GM19351 (cell line): Measurements from ENCODE around the gene EPHA8.

Experiments
- ATAC-seq: cut with Tn5 transposase; IDR thresholded peaks from one replicate; pipeline ENCODE4 v1.9.1; 2021; ENCODE audit warnings: mild to moderate bottlenecking, moderate library complexity; ENCODE audit not compliant: unreplicated experiment

Gene EPHA8

DNA sequence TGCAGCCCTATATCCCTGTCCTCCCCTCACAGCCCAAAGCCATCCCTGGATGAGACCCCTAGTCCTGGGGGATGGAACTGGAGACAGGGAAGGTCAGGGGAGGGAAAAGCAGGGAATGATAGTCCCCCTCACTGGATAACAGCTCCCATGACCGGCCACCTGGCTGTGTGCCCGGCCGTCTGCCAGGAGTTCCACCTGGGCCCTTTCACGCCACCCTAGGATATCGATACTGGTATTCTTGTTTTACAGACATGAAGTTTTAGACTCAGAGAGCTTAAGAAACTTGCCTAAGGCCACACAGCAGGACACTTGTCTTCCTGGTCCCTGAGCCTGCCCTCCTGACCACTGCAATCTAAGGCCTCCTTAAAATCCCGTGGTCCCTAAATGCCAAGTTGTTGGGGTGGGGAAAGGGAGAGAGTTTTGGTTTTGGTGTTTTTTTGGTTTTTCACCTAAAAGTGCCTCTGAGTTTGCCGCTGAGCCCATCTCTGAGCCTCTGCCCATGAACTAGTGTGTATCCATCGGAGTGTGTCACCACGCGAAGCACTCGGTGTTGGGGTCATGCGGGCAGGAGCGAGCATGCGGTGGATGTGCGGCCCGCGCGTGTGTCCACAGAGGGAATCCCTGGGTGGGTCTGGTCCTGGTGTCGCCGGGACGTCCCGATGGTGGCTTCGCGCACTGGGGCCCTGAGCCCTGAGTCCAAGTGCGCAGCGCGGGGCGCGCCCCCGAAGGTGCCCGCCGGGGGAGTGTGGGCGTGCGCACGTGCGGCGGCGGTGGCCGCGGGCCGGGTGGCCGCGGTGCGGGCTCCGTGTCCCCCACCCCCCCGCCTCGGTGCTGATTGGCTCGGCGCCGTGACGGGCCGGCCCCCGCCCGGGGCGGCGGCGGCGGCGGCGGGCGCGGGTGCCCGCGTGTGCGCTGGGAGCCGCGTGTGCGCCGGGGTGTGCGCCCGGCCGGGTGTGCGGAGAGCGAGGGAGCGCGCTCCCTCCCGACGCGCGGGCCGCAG, at the start of gene EPHA8:
Gene EPHA8 (plus strand): TSS at position 906 of the 1,000 bp plus-strand sequence. CDS start 147 bp downstream, outside the sequence.
- no peak for ATAC-seq

- ATAC-seq, result no peak
These were observed 46.2 kb upstream of the EPHA8 start for GRCh38 chr1:22516906-22517571.

GRCh38 chr1:22517956-22518355, 45.3 kb upstream of the EPHA8 start:
- no peak for ATAC-seq

GRCh38 chr1:22518379-22518778, 44.9 kb upstream of the EPHA8 start:
- ATAC-seq, result no peak

DNA sequence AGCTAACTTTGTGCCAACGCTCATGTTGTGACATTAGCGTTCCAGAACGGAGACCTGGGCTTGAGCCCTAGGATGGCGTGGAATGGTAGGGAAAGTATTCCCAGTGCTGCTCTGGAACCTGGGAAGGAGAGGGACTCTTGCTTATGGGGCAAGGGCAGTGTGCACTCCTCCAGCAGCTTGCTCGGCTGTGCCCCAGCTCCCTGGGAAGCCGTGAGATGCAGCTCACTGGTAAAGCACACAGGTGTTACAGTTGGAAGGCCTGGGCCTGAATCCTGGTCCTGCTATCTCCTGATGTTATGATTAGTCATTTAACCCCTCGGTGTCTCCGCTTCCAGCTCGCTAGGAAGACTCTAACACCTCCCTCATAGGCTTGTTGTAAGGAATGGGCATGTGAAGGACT, 42.4 kb upstream of the EPHA8 start:
- ATAC-seq, result no peak

DNA sequence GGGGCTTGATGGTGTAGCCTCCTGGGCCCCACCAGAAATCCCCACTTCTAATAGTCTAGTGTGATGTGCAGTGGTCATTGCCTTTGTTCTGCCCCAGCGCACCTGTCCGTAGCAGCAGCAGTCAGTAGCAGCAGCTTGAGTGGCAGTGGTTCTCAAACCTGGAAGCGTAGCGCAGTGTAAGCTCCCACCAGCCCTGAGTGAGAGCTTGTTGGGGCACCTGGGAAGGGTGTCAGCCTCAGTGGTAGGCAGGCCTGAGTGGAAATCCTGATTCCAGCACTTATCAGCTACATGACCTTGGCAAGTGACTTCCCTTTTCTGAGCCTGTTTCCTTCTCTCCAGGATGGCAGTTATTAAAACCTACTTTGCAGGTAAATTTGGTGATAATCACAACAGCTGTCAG, 41.6 kb upstream of the EPHA8 start:
- no peak for ATAC-seq

DNA sequence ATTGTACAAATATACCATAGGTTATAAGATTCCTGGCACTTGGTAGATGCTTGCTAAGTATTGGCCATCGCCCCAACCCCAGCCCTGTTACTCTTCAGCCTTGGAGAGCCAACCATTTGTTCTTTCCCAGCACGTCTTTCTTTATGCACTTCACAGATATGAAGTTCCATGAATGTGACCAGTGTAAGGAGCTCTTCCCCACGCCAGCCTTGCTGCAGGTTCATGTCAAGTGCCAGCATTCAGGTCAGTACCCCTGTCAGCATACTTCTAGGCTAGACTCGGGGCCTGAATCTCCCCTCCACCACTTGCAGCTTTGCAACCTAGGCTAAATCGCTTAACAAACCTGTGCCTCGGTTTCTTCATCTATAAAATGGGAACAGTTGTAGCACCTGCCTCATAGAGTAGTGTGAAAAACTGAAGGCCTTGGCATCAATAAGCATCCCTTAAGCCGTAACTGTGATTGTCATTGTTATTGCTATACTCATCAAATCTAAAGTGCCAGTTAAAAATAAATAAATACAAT, 41.0 kb upstream of the EPHA8 start:
- no peak for ATAC-seq

DNA sequence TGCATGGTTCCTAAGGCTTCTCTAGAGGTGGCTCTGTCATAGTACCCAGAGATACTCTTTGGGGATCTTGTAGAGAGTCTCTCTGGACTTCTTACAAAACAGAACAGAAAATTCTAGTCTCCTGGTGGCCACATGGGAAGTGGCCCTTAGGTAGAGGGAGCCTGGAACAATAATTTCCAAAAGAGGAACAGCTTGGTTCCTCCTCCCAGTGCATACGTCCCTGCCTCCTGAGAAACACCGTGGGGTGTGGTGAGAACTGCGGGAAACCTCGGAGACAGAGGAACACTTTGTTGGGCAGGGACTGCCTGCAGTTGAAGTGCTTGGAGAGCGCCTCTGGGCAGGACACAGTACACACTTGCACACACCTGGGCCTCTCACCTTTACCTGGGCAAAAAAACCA, 38.8 kb upstream of the EPHA8 start:
- no peak for ATAC-seq

- ATAC-seq, result no peak
These were observed 38.1 kb upstream of the EPHA8 start for GRCh38 chr1:22525211-22525610.

DNA sequence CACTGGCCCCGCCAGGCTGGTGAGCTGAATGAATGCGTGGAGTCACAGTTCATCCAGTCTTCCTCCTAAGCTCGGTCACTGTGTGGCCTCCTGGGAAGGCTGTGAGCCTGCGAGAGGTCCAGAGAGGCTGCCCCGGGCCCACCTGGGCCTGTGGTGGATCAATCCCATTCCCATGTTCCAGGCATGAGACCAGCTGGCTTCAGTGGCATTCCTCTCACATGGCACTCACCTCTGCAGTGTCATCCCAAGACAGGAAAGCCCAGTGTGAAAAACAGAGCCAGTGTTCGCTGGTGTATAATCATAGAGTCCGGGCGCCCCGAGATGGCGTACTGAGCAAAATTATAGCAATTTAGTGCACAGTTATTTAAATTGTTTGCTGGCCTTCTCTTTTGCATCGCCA, 37.6 kb upstream of the EPHA8 start:
- ATAC-seq, result no peak

DNA sequence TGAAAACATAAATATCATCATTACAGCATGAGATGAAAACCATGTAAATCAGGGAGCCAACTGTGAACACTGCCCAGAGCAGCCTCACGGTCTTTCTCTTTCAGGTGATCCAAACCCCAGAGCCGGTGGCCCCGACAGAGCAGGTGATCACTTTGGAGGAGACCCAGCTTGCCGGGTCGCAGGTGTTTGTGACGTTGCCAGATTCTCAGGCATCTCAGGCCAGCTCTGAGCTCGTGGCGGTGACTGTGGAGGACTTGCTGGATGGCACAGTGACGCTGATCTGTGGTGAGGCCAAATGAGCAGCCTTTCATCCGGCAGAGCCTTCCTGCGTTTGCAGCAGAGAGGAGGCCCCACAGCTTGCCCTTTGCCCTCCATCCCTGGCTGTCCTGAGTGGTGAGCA, 37.2 kb upstream of the EPHA8 start:
- no peak for ATAC-seq

- no peak for ATAC-seq
These were observed 36.6 kb upstream of the EPHA8 start for GRCh38 chr1:22526677-22527076.

GRCh38 chr1:22527122-22527521, 36.2 kb upstream of the EPHA8 start:
- no peak for ATAC-seq

GRCh38 chr1:22527555-22528296, 35.6 kb upstream of the EPHA8 start:
- ATAC-seq, result no peak

DNA sequence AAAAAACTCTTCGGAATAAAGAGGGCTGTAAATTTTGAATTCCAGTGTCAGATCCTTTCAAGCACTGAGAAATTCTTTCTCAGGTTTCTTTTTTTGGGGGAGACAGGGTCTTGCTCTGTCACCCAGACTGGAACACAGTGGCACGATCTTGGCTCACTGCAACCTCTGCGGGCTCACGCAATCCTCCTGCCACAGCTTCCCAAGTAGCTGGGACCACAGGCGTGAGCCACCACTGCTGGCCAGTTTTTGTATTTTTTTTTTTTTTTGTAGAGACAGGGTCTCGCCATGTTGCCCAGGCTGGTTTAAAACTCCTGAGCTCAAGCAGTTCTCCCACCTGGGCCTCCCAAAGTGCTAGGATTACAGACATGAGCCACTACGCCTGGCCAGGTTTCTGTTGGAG, 34.8 kb upstream of the EPHA8 start:
- ATAC-seq, result no peak

- no peak for ATAC-seq
These were observed 33.2 kb upstream of the EPHA8 start for GRCh38 chr1:22529901-22530621.

DNA sequence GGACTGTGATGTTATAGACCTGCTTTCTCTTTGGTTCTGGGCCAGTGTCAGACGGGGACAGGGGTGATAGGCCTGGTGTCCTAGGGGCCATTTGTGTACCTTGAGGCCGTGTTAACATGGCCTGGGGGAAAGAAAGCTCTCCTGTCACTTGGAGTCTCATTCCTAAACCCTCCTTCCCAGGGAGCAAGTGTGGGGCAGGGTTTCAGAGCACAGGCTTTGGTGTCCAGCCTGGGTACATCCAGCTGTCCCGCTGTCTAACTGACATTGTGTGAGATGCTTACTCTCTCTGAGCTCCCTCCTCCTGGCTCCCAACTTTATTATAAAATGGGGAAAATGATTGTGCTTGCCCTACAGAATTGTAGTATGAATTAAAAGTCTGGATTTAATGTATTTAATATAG, 32.6 kb upstream of the EPHA8 start:
- no peak for ATAC-seq

DNA sequence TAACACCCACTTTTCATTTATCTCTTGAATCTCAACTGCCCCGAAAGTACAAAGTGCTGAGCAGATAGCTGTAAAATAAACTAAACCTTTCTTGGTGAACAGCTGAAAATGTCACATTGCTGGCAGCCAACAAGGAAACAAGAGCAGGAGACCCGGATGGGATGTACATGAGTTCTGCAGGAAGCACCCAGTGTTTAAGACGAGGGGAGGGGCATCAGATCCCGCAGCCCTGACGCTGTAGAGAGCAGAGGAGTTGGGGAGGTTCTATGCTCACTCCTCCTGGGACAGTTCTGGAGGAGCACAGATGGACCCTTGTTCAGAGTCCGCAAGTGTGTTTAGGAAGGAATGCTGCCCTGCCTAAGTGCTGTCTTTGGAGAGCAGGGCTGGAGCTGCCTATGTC, 32.0 kb upstream of the EPHA8 start:
- no peak for ATAC-seq

DNA sequence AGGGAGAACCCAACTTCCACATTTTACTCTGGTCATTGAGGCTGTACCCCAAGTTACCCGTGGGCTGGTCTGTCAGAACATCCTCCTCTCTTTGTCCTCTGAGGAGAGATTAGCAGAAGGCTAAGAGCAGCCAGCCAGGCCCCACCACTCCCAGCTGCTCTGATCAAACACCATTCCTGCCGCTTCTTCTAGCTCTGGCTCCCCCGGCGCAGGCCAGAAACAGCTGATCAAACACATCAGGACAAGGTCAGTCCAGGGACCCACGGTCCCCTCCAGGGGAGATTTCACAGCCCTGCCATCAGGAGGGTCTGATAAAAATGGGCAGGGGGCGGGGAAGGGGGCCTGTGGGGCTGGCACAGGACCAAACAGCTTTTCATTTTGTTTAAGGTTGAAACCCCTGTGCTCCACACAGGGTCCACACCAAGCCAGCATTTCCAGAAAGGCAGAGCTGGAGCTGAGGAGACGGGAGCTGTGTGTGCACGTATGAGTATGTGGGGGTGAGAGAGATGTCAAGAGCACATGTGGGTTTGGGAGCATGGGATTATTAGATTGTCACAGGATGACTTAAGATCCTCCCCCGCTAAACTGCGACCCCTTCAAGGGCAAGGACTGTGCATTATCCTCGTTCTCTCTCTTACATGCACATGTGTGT, 29.9 kb upstream of the EPHA8 start:
- ATAC-seq, result no peak

DNA sequence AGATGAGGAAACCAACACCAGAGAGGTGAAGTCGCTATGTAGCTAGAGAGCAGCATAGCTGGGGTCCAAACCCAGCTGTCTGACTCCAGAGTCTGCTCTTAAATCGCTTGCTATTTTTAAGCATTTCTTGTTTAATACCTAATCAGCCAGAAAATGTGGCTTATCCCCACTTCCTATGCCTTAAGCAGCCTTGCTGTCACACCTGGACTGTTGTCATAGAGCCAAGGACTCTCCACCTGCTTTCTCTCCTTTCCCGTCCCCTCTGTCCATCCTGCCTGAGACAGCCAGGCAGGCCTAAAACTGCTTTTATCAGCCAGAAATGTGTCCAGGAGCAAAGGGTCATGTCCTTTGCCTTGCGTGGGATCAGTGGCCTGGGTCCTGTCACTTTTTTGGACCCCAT, 28.3 kb upstream of the EPHA8 start:
- no peak for ATAC-seq
